ENCODE data around the gene GALNTL6. TPM values are rescaled to one million over a fixed set of nuclear protein-coding genes. Genes with fewer than 3 reads are reported as not detected.

The GALNTL6 gene
- total and polyA plus RNA-seq, 2 donors (not counting 1 experiment from before 2014, with no cell fraction given), result 0.99 to 1.1 TPM

GRCh38 chr4:171962110-171962509 is 148.9 kb downstream of the GALNTL6 start:
- intact Hi-C loops (cut with micrococcal nuclease), result no loop called here
- Histone ChIP-seq H3K27ac (ENCODE audit: low read length in 2 of 2) (no peak overlapping the region), H3K36me3 (replicated peaks in 1 of 2; ENCODE audit: control extremely low read depth in 1 of 2, control insufficient read depth in 1 of 2, extremely low read depth in 1 of 2, insufficient read depth in 2 of 2, low read length in 1 of 2) (no peaks in the 10 kb centered on the region), H3K9me3 (ENCODE audit: control extremely low read depth in 1 of 3, control insufficient read depth in 2 of 3, insufficient read depth in 1 of 3, low read length in 2 of 3) (no peaks in the 10 kb centered on the region), H2AFZ (ENCODE audit: insufficient read depth, low read depth, low read length, poor library complexity, severe bottlenecking) (no peak overlapping the region), H3K9ac (ENCODE audit: low read length) (no peak overlapping the region), H3K79me2 (ENCODE audit: control insufficient read depth, insufficient read depth, low read length) (no peaks in the 10 kb centered on the region), H4K20me1 (ENCODE audit: control insufficient read depth, insufficient read depth, low read length, poor library complexity, severe bottlenecking) (no peaks in the 10 kb centered on the region), H3K4me3 (ENCODE audit: control extremely low read depth in 1 of 5, extremely low read depth in 1 of 5, insufficient read depth in 1 of 5, low read depth in 2 of 5, low read length in 4 of 5) (no peak overlapping the region), H3K4me1 (ENCODE audit: control insufficient read depth in 2 of 2, insufficient read depth in 2 of 2, low read length in 2 of 2) (no peaks in the 10 kb centered on the region), H3K4me2 (replicated peaks; ENCODE audit: low read depth, low read length, poor library complexity, severe bottlenecking) (no peak overlapping the region), H3K27me3 (replicated peaks in 1 of 4; ENCODE audit: control extremely low read depth in 1 of 4, control insufficient read depth in 3 of 4, insufficient read depth in 4 of 4, low read length in 3 of 4) (no peaks in the 10 kb centered on the region)
- H3K27ac Mint-ChIP-seq, result no peak overlapping the region
- DNase-seq (no peak), ATAC-seq (ENCODE audit: low read depth) (no peak)
- H3K27me3 Mint-ChIP-seq, result no peaks in the 10 kb centered on the region
- TF ChIP-seq EZH2 (IDR thresholded peaks at IDR 0.05; ENCODE audit: borderline replicate concordance, insufficient read depth, low read depth, low read length, poor library complexity, severe bottlenecking) (no peak), CTCF (IDR thresholded peaks at IDR 0.05) (no peak)
- ChIA-PET CTCF (no interaction called here), POLR2A (no interaction called here)
- no peaks in the 10 kb centered on the region for H3K9me3 Mint-ChIP-seq (ENCODE audit: insufficient read depth)
- no peak overlapping the region for H3K4me3 Mint-ChIP-seq
- H3K4me1 Mint-ChIP-seq, result no peaks in the 10 kb centered on the region
- 96% methylated on average over 2 of the region's 5 CpGs for WGBS (ENCODE audit: insufficient coverage)

- H3K27me3 Mint-ChIP-seq, result no peaks in the 10 kb centered on the region
- ChIA-PET POLR2A (no interaction called here), CTCF (no interaction called here)
- Histone ChIP-seq H3K4me2 (replicated peaks; ENCODE audit: low read depth, low read length, poor library complexity, severe bottlenecking) (no peak overlapping the region), H4K20me1 (ENCODE audit: control insufficient read depth, insufficient read depth, low read length, poor library complexity, severe bottlenecking) (no peaks in the 10 kb centered on the region), H3K36me3 (replicated peaks in 1 of 2; ENCODE audit: control extremely low read depth in 1 of 2, control insufficient read depth in 1 of 2, extremely low read depth in 1 of 2, insufficient read depth in 2 of 2, low read length in 1 of 2) (no peaks in the 10 kb centered on the region), H3K4me3 (ENCODE audit: control extremely low read depth in 1 of 5, extremely low read depth in 1 of 5, insufficient read depth in 1 of 5, low read depth in 2 of 5, low read length in 4 of 5) (no peak overlapping the region), H2AFZ (ENCODE audit: insufficient read depth, low read depth, low read length, poor library complexity, severe bottlenecking) (no peak overlapping the region), H3K27me3 (replicated peaks in 1 of 4; ENCODE audit: control extremely low read depth in 1 of 4, control insufficient read depth in 3 of 4, insufficient read depth in 4 of 4, low read length in 3 of 4) (no peaks in the 10 kb centered on the region), H3K9me3 (ENCODE audit: control extremely low read depth in 1 of 3, control insufficient read depth in 2 of 3, insufficient read depth in 1 of 3, low read length in 2 of 3) (no peaks in the 10 kb centered on the region), H3K27ac (ENCODE audit: low read length in 2 of 2) (no peak overlapping the region), H3K79me2 (ENCODE audit: control insufficient read depth, insufficient read depth, low read length) (no peaks in the 10 kb centered on the region), H3K9ac (ENCODE audit: low read length) (no peak overlapping the region), H3K4me1 (ENCODE audit: control insufficient read depth in 2 of 2, insufficient read depth in 2 of 2, low read length in 2 of 2) (no peaks in the 10 kb centered on the region)
- WGBS (ENCODE audit: insufficient coverage), result 50% methylated on average over 2 of the region's 2 CpGs
- TF ChIP-seq CTCF (IDR thresholded peaks at IDR 0.05), result no peak
- TF ChIP-seq EZH2 (IDR thresholded peaks at IDR 0.05; ENCODE audit: borderline replicate concordance, insufficient read depth, low read depth, low read length, poor library complexity, severe bottlenecking), result no peak
- DNase-seq (no peak), ATAC-seq (ENCODE audit: low read depth) (no peak)
- H3K9me3 Mint-ChIP-seq (ENCODE audit: insufficient read depth), result no peaks in the 10 kb centered on the region
- H3K27ac Mint-ChIP-seq, result no peak overlapping the region
- H3K4me1 Mint-ChIP-seq, result no peaks in the 10 kb centered on the region
- H3K4me3 Mint-ChIP-seq, result no peak overlapping the region
- intact Hi-C loops (cut with micrococcal nuclease), result no loop called here
These were observed 153.2 kb downstream of the GALNTL6 start for GRCh38 chr4:171966356-171966755.
